ENCODE results near the gene EFEMP1.

DNA sequence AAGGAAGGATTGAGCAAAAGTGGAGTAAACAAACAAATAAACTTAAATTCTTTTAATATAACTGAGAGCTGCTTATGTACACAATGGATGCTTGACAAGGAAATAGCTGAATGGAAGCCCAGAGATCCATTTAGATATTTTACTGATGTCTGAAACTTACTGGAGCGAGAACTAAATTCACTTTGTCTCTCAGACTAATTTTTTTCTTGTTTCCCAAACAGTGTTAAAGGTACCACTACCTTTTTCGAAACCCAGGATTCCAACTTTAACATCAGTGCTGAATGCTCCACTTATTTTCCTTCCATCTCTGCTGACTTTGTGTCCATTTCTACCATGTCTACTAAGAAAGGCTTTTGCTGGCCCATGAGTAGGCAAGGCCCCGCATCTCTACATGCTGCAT lies 4.0 kb downstream of the EFEMP1 start:
- TF ChIP-seq POLR2AphosphoS5 (IDR thresholded peaks at IDR 0.05; ENCODE audit: borderline replicate concordance, low read depth, low read length) (no peak), EZH2 (IDR thresholded peaks at IDR 0.05) (no peak)
